H1 (cell line): ENCODE results near the gene CTDSP1. TPM values are rescaled to one million over a fixed set of nuclear protein-coding genes. Genes with fewer than 3 reads are reported as not detected.

Source experiments
- CTCF ChIA-PET: fragments of 300-600 bp; sonication (Branson Sonifier 250); formaldehyde crosslinking; loops from one replicate; lab custom pipeline; 2021; ENCODE audit not compliant: partially characterized antibody; lab: Charles Lee
- POLR2A ChIA-PET: fragments of 300-600 bp; sonication (Branson Sonifier 250); formaldehyde crosslinking; loops from one replicate; lab custom pipeline; 2021; ENCODE audit warnings: inconsistent platforms; ENCODE audit not compliant: partially characterized antibody; lab: Charles Lee
- DNase-seq, 2 experiments: peaks; one replicate each; pipeline versions ENCODE4 v3.0.0 to v3.0.0-alpha.2; 2010 to 2022; ENCODE audit warnings: low spot score in 2 of 2, low read depth in 1 of 2, mixed read lengths in 1 of 2
- FAIRE-seq: peaks from 2 replicates; lab custom pipeline; 2011; peaks lifted over from hg19 to GRCh38; lab: Jason Lieb, UNC
- H2AFZ ChIP-seq: 2 replicates; pipeline ENCODE4 v1.8.1; 2012; ENCODE audit warnings: low read length, inconsistent platforms
- H2AK5ac ChIP-seq: 2 replicates; pipeline ENCODE4 v1.6.1; 2013; ENCODE audit warnings: low read depth, low read length
- H2BK120ac ChIP-seq: replicated peaks from 2 replicates; pipeline ENCODE3; 2013; ENCODE audit warnings: low read depth, low read length, inconsistent platforms
- H2BK12ac ChIP-seq: 2 replicates; pipeline ENCODE4 v1.6.1; 2013; ENCODE audit warnings: low read depth, low read length
- H2BK15ac ChIP-seq: 2 replicates; pipeline ENCODE4 v1.6.1; 2013; ENCODE audit warnings: low read length
- H2BK20ac ChIP-seq: 2 replicates; pipeline ENCODE4 v1.6.1; 2013; ENCODE audit warnings: low read length
- H2BK5ac ChIP-seq: 2 replicates; pipeline ENCODE4 v1.6.1; 2013; ENCODE audit warnings: low read depth, low read length
- H3K14ac ChIP-seq: 2 replicates; pipeline ENCODE4 v1.6.1; 2013; ENCODE audit warnings: inconsistent platforms; ENCODE audit not compliant: insufficient read length
- H3K18ac ChIP-seq: 2 replicates; pipeline ENCODE4 v1.6.1; 2013; ENCODE audit warnings: low read length; ENCODE audit errors: extremely low read depth
- H3K23ac ChIP-seq: 2 replicates; pipeline ENCODE4 v1.6.1; 2013; ENCODE audit warnings: inconsistent platforms; ENCODE audit not compliant: insufficient read length
- H3K23me2 ChIP-seq: 2 replicates; pipeline ENCODE4 v1.6.1; 2013; ENCODE audit warnings: low read depth, low read length
- H3K27ac ChIP-seq: 2 replicates; pipeline ENCODE4 v1.6.1; 2011; ENCODE audit warnings: low read depth, low read length, inconsistent platforms
- H3K27me3 ChIP-seq, 4 experiments: replicated peaks in 1 of 4; 1 replicate in 1 of 4; 2 replicates in 3 of 4; pipeline versions ENCODE4 v1.6.1 to v1.8.1; 2011 to 2013; ENCODE audit warnings: low read length in 3 of 4, mild to moderate bottlenecking in 3 of 4, inconsistent platforms in 2 of 4, mixed read lengths in 2 of 4, moderate library complexity in 1 of 4; ENCODE audit not compliant: control insufficient read depth in 3 of 4, insufficient read depth in 3 of 4; ENCODE audit errors: extremely low read depth in 1 of 4
- H3K36me3 ChIP-seq, 4 experiments: 2 replicates each; pipeline versions ENCODE4 v1.6.1 to v1.8.1; 2011 to 2013; ENCODE audit warnings: mild to moderate bottlenecking in 4 of 4, low read length in 3 of 4, moderate library complexity in 2 of 4, control low read depth in 1 of 4, inconsistent platforms in 1 of 4; ENCODE audit not compliant: insufficient read depth in 4 of 4, control insufficient read depth in 2 of 4
- H3K4ac ChIP-seq: replicated peaks from 2 replicates; pipeline ENCODE3; 2013; ENCODE audit warnings: low read length, low read depth, mixed read lengths, inconsistent platforms; ENCODE audit not compliant: insufficient read length
- H3K4me1 ChIP-seq, 4 experiments: replicated peaks in 1 of 4; 1 replicate in 1 of 4; 2 replicates in 3 of 4; pipeline versions ENCODE4 v1.6.1 to v1.8.1; 2011 to 2013; ENCODE audit warnings: low read length in 3 of 4, inconsistent platforms in 2 of 4, mixed read lengths in 1 of 4; ENCODE audit not compliant: insufficient read depth in 4 of 4, control insufficient read depth in 3 of 4
- H3K4me2 ChIP-seq, 2 experiments: 2 replicates each; pipeline versions ENCODE4 v1.6.1 to v1.8.1; 2011 to 2013; ENCODE audit warnings: low read depth in 2 of 2, low read length in 2 of 2, control low read depth in 1 of 2, inconsistent platforms in 1 of 2, mild to moderate bottlenecking in 1 of 2; ENCODE audit not compliant: insufficient read depth in 1 of 2
- H3K4me3 ChIP-seq, 4 experiments: fragments of 200-600, 300-600 bp in 1 of 4; sonication (generic), shearing (Covaris generic), sonication (Bioruptor Twin) in 1 of 4; 2 replicates each; pipeline versions ENCODE4 v1.5.1 to v1.8.1; 2011 to 2016; ENCODE audit warnings: low read length in 4 of 4, low read depth in 3 of 4, control low read depth in 2 of 4, inconsistent platforms in 2 of 4, mild to moderate bottlenecking in 2 of 4, mixed read lengths in 1 of 4, moderate library complexity in 1 of 4; ENCODE audit not compliant: insufficient read depth in 2 of 4; ENCODE audit errors: extremely low read depth in 1 of 4
- H3K56ac ChIP-seq: replicated peaks from 2 replicates; pipeline ENCODE3; 2013; ENCODE audit warnings: low read depth, mild to moderate bottlenecking, mixed read lengths, low read length, inconsistent platforms; ENCODE audit not compliant: insufficient read length
- H3K79me1 ChIP-seq: 2 replicates; pipeline ENCODE4 v1.6.1; 2013; ENCODE audit warnings: low read depth, low read length, control low read depth
- H3K79me2 ChIP-seq, 2 experiments: 2 replicates each; pipeline versions ENCODE4 v1.6.1 to v1.8.1; 2012 to 2013; ENCODE audit warnings: low read length in 2 of 2, mild to moderate bottlenecking in 2 of 2, inconsistent platforms in 1 of 2; ENCODE audit not compliant: insufficient read depth in 2 of 2, control insufficient read depth in 1 of 2
- H3K9ac ChIP-seq, 4 experiments: replicated peaks in 1 of 4; 1 replicate in 1 of 4; 2 replicates in 3 of 4; pipeline versions ENCODE4 v1.6.1 to v1.8.1; 2011 to 2013; ENCODE audit warnings: low read depth in 3 of 4, low read length in 3 of 4, control low read depth in 2 of 4, mild to moderate bottlenecking in 2 of 4, moderate library complexity in 2 of 4, inconsistent platforms in 1 of 4; ENCODE audit errors: extremely low read depth in 1 of 4
- H3K9me3 ChIP-seq, 2 experiments: 2 replicates each; pipeline versions ENCODE4 v1.6.1 to v1.8.1; 2012 to 2013; ENCODE audit warnings: mild to moderate bottlenecking in 2 of 2, moderate library complexity in 2 of 2, control low read depth in 1 of 2, inconsistent platforms in 1 of 2, low read depth in 1 of 2, low read length in 1 of 2, mixed read lengths in 1 of 2; ENCODE audit not compliant: insufficient read depth in 2 of 2
- H4K20me1 ChIP-seq, 2 experiments: replicated peaks in 1 of 2; 2 replicates each; pipeline versions ENCODE3 to v1.8.1; 2011 to 2013; ENCODE audit warnings: inconsistent platforms in 2 of 2, low read length in 2 of 2, mild to moderate bottlenecking in 1 of 2; ENCODE audit not compliant: insufficient read depth in 2 of 2, control insufficient read depth in 1 of 2
- H4K5ac ChIP-seq: 2 replicates; pipeline ENCODE4 v1.6.1; 2013; ENCODE audit warnings: low read length, low read depth, mixed read lengths, inconsistent platforms; ENCODE audit not compliant: insufficient read length
- H4K8ac ChIP-seq: 2 replicates; pipeline ENCODE4 v1.8.0; 2013; ENCODE audit warnings: mild to moderate bottlenecking, moderate library complexity, low read length, inconsistent platforms; ENCODE audit not compliant: insufficient read depth; ENCODE audit errors: extremely low read depth
- H4K91ac ChIP-seq: replicated peaks from 2 replicates; pipeline ENCODE3; 2013; ENCODE audit warnings: low read length, mixed read lengths, inconsistent platforms; ENCODE audit not compliant: insufficient read length
- BRCA1 ChIP-seq: IDR thresholded peaks from 2 replicates; pipeline ENCODE4 v1.6.1; 2012; ENCODE audit warnings: low read depth, low read length, improper control_type of control experiment
- EGR1 ChIP-seq: IDR thresholded peaks from 2 replicates; pipeline ENCODE4 v1.6.1; 2011; ENCODE audit warnings: low read depth, low read length, borderline replicate concordance
- POU5F1 ChIP-seq: IDR thresholded peaks from 2 replicates; pipeline ENCODE4 v1.6.1; 2011; ENCODE audit warnings: low read depth, mild to moderate bottlenecking, low read length, moderate library complexity
- SRF ChIP-seq: IDR thresholded peaks from 2 replicates; pipeline ENCODE4 v1.6.1; 2011; ENCODE audit warnings: mild to moderate bottlenecking, low read depth, low read length, moderate library complexity
- TAF1 ChIP-seq: IDR thresholded peaks from 2 replicates; pipeline ENCODE4 v1.6.1; 2011; ENCODE audit warnings: mild to moderate bottlenecking, low read depth, low read length
- TBP ChIP-seq: IDR thresholded peaks from 2 replicates; pipeline ENCODE4 v1.6.1; 2011; ENCODE audit warnings: low read depth, low read length, improper control_type of control experiment
- TCF12 ChIP-seq: IDR thresholded peaks from 2 replicates; pipeline ENCODE4 v1.6.1; 2011; ENCODE audit warnings: low read depth, mild to moderate bottlenecking, low read length
- WGBS, 2 experiments: shearing (Covaris generic) in 1 of 2; methylation state at CpG; one replicate each; pipeline versions ENCODE4 v1.1.6 to v1.1.7; 2013 to 2015; ENCODE audit warnings: low lambda C conversion rate in 2 of 2, mixed read lengths in 2 of 2, inconsistent platforms in 1 of 2, low coverage in 1 of 2, missing lambda C conversion rate in 1 of 2; ENCODE audit not compliant: insufficient replicate concordance in 2 of 2, insufficient coverage in 1 of 2, insufficient read length in 1 of 2; ENCODE audit errors: extremely low coverage in 1 of 2, missing lambda C conversion rate in 1 of 2; 5-methylcytosine and 5-hydroxymethylcytosine counted together
- polyA plus RNA-seq, 7 experiments: library from polyadenylated mRNA; depleted of rRNA in 3 of 7; stranded (reverse) in 5 of 7; unstranded in 2 of 7; fragments of >200 nt in 5 of 7; fragments of 200-250 nt in 2 of 7; gene quantifications; 1 replicate in 5 of 7; 2 replicates in 1 of 7; 4 replicates in 1 of 7; pipeline versions ENCODE4 v1.2.1 to v1.2.3, GENCODE V29; 2011 to 2013; ENCODE audit warnings: missing spikeins in 2 of 7, mixed read lengths in 2 of 7
- total RNA-seq: library from RNA; stranded (reverse); fragmentation: NEBNext Ultra II Directional; extraction: Animal tissue kit (Norgen Biotek cat#: 25700); gene quantifications from 2 replicates; pipeline ENCODE4 v1.2.1, GENCODE V29; 2021
- TF ChIP-seq, protein P1 (sequence below), 3 experiments: IDR thresholded peaks; 1 replicate in 2 of 3; 2 replicates in 1 of 3; pipeline versions ENCODE4 v1.5.1 to v1.6.1; 2011; ENCODE audit warnings: low read length in 3 of 3, mild to moderate bottlenecking in 3 of 3, inconsistent platforms in 2 of 3, low read depth in 1 of 3, moderate library complexity in 1 of 3; ENCODE audit not compliant: insufficient read depth in 1 of 3; ENCODE audit errors: control extremely low read depth in 1 of 3

The CTDSP1 gene
- total and polyA plus RNA-seq, 2 of the 8 experiments (the other 6 are each of a cell fraction or from before 2014, with no cell fraction given) = 20.3 to 35.2 TPM

GRCh38 chr2:218418717-218419458, 19.2 kb downstream of the CTDSP1 start, which contains the start of gene VIL1:
TSS of gene VIL1 (plus strand) at chr2:218419123. CDS start at chr2:218423779, 4,656 bp downstream.
- POLR2A ChIA-PET = interaction anchor here (1.0 to 1.8 kb wide), 2 partner anchors 9 to 12 kb away, joined by 4 to 7 read pairs; no protein-coding TSS in a partner anchor

More at GRCh38 chr2:218418717-218419458, 19.2 kb downstream of the CTDSP1 start, which contains the start of gene VIL1:
- peaks cover 0 to 10% (median 2%) of the 10 kb centered on the region in 4 experiments; a peak in 2 of 7 replicates for H3K4me1 ChIP-seq
- H3K9ac ChIP-seq = no peak within 1 kb of the TSS; a peak in 1 of 7 replicates
- no peak within 1 kb of the TSS for H3K27ac ChIP-seq
- peak within 1 kb of the TSS; percentile 38 for H4K8ac ChIP-seq
- H3K79me1 ChIP-seq = no peaks in the 10 kb centered on the region; the same call in 1 of the 2 replicates
- H3K36me3 ChIP-seq = no peaks in the 10 kb centered on the region
- no peaks in the 10 kb centered on the region for H3K9me3 ChIP-seq
- H2BK20ac ChIP-seq = 0 out of 2 replicates have a peak within 1 kb of the TSS, but pooled peaks have one; percentile 32
- H3K27me3 ChIP-seq = no peaks in the 10 kb centered on the region
- H3K4me3 ChIP-seq = no peak within 1 kb of the TSS
- no peak within 1 kb of the TSS for H2BK120ac ChIP-seq
- DNase-seq (no peak), FAIRE-seq (no peak)
- H4K5ac ChIP-seq = no peak within 1 kb of the TSS
- CTCF ChIA-PET = interaction anchor here (1.0 kb wide), 1 partner anchor 9 kb away, joined by 3 read pairs; no protein-coding TSS in a partner anchor
- H2BK12ac ChIP-seq = no peak within 1 kb of the TSS
- peak within 1 kb of the TSS; percentile 48; the same call in 1 of the 2 replicates for H3K18ac ChIP-seq
- no peak within 1 kb of the TSS for H2BK5ac ChIP-seq
- H3K4me2 ChIP-seq = no peak within 1 kb of the TSS
- H3K4ac ChIP-seq = peak within 1 kb of the TSS; percentile 13
- H3K79me2 ChIP-seq = no peaks in the 10 kb centered on the region
- no peaks in the 10 kb centered on the region for H3K23me2 ChIP-seq
- no peaks in the 10 kb centered on the region for H4K20me1 ChIP-seq
- 77% methylated on average over 9 of the region's 9 CpGs; no CpG with 5 or more reads in 1 of the 2 experiments for WGBS, 2 experiments
- H3K56ac ChIP-seq = no peak within 1 kb of the TSS
- peak within 1 kb of the TSS; percentile 74 for H4K91ac ChIP-seq
- no peak within 1 kb of the TSS for H3K23ac ChIP-seq
- no peak within 1 kb of the TSS for H2AK5ac ChIP-seq
- TF ChIP-seq BRCA1 (no peak), TBP (peak; percentile 30; the same call in 1 of the 2 replicates), TCF12 (peak; percentile 76; the same call in 1 of the 2 replicates), SRF (peak; percentile 95), POU5F1 (no peak), TAF1 (0 out of 2 replicates have a peak, but pooled peaks have one; percentile 16), EGR1 (peak; percentile 21; the same call in 1 of the 2 replicates)
- TF ChIP-seq, protein P1, sequence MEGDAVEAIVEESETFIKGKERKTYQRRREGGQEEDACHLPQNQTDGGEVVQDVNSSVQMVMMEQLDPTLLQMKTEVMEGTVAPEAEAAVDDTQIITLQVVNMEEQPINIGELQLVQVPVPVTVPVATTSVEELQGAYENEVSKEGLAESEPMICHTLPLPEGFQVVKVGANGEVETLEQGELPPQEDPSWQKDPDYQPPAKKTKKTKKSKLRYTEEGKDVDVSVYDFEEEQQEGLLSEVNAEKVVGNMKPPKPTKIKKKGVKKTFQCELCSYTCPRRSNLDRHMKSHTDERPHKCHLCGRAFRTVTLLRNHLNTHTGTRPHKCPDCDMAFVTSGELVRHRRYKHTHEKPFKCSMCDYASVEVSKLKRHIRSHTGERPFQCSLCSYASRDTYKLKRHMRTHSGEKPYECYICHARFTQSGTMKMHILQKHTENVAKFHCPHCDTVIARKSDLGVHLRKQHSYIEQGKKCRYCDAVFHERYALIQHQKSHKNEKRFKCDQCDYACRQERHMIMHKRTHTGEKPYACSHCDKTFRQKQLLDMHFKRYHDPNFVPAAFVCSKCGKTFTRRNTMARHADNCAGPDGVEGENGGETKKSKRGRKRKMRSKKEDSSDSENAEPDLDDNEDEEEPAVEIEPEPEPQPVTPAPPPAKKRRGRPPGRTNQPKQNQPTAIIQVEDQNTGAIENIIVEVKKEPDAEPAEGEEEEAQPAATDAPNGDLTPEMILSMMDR (IDR thresholded peaks at IDR 0.05; ENCODE audit: control extremely low read depth in 1 of 3, insufficient read depth in 1 of 3, low read depth in 1 of 3, low read length in 3 of 3) = no peak
- H2AFZ ChIP-seq = no peak within 1 kb of the TSS; the same call in 1 of the 2 replicates
- H2BK15ac ChIP-seq = no peak within 1 kb of the TSS; the same call in 1 of the 2 replicates
- no peak within 1 kb of the TSS for H3K14ac ChIP-seq
